Hematopoietic multipotent progenitor cell treated with erythropoietin and hydrocortisone succinate and interleukin-3 and kit ligand, for 15 days (in vitro differentiated cells): ENCODE data around the gene PAFAH2.

Source experiments
- DNase-seq: peaks from one replicate; pipeline ENCODE4 v3.0.0-alpha.2; 2015; ENCODE audit warnings: low spot score

Gene PAFAH2

DNA sequence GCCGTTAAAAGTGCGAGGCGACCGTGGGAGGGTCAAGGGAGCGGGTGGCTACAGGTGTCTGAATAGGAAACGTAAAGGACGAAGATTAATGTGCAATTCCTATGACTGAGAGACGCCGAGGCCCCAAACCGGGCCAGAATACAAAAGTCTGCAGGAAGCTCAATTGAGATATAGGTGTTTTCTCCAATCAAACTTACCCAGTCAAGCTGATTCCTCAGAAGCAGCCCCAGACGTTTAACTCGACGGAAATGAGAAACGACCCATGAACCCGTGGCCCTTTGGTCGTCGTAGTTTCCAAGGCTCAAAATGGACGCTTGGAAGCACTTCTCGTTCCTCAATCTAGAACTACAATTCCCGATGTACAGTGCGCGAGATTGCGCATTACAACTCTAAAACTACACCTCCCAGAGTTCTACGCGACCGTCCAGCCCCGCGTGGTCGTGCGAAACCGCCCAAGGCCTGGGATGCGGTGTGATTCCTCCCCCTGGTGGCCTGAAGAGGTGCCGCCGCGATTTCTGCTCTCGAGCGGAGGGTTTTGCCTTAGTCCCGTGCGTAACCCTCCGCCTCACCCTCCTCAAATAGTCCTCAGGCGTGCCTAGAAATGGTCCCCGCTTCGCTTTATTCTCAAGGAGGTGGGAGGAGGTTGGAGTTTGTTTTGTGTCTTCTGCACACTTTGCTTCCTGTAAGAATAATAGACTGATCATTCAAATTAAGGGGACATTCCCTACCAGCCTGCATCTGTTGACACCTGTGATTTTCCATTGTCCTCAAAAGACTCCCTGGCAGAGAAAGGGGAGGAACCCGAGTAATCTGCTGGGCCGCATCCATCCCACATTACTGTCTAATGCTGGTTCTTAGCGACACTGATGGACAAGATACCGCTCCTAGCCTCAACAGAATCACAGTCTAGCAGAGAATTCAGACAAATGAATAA lies at the start of gene PAFAH2:
Gene PAFAH2 (minus strand): TSS at position 236 of the 934 bp plus-strand sequence. CDS start 7,247 bp downstream, outside the sequence.
- peak; percentile 100 for DNase-seq

DNA sequence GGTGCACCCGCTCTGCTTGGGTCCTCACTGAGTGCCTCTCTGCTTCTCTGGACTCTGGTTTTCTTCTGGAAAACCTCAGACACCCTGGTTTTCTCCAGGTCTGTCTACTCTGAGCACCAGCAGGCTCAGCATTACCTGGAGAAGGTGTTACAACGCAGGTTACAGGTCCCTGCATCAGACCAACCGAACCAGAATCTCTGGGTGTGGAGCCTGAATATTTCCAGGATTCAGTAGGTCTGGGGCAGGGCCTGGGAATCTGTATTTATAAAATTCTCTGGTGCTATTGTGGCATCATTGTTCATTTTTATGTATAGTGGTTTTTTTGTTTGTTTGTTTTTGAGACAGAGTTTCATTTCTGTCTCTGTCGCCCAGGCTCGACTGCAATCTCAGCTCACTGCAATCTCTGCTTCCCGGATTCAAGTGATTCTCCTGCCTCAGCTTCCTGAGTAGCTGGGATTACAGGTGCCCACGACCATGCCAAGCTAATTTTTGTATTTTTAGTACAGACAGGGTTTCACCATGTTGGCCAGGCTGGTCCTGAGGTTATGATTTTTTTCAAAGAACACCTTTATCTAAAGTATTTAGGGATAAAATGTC lies 49.5 kb upstream of the PAFAH2 start:
- DNase-seq = no peak

GRCh38 chr1:26046246-26047095 lies 48.6 kb upstream of the PAFAH2 start:
- DNase-seq = no peak

DNA sequence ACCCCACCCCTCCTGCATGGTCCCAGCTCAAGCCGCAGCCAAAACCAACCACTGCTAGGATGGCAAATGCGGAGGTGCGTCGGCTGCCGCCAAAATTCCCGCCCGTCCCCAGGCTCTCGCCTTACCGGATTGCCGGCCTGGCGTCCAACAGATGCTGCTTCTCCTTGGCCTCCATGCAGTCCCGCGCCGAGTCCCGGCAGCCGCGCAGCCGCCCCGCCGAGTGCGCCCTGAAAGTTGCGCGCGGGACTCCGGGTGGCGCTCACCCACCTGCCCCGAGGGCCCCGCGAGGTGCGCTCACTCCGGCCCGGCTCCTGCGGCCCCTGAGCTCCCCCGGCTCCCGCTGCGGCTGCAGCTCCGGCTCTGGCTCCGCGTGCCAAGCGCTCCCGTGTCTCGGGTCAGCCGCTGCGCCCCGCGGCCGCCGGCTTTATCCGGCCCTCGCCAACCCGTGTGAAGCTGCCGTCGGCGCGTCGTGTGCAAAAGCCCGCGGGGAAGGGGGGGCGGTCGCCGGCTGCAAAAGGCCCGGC lies 47.9 kb upstream of the PAFAH2 start, which contains the start of gene SLC30A2:
Gene SLC30A2 (minus strand): TSS at position 397 of the 524 bp plus-strand sequence. CDS start 222 bp downstream, at position 175.
- no peak for DNase-seq

- no peak for DNase-seq
These were observed 47.3 kb upstream of the PAFAH2 start for GRCh38 chr1:26044971-26045721.

DNA sequence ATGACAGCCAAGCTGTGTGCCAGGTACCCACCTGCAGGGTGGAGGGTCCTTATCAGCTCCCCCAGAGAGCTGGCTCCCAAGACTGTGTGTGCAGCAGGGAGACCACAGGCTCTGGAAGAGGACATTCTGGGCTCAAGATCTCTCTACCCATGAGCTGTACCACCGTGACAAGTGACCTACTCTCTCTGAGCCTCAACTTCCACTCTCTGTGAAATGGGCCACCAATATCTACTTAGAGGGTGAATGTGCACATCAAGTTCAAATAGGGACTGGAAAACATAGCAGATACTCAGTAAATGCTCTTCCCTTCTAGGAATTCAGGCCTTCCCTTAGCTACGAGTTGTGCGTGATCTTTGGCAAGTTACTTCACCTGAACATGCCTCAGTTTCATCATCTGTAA lies 46.6 kb upstream of the PAFAH2 start:
- no peak for DNase-seq

DNA sequence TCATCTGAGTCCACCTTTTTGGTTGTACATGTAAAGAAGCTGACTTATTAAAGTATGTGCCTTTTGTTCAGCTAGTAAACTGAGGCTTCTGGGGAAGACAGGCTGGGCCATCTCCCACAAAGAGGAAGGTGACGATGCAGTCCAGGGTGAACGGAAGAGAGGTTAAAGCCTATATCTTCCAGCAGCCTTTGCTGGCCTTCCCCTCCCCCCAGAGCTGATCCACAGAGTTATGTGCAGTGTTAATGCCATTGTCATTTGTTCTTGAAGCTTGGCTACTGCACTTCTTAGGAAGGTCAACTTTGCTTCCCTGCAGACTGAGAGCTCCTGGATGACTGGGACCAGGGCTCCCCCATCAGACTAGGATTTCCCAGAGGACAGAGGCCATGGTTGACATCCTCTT lies 45.9 kb upstream of the PAFAH2 start:
- no peak for DNase-seq

DNA sequence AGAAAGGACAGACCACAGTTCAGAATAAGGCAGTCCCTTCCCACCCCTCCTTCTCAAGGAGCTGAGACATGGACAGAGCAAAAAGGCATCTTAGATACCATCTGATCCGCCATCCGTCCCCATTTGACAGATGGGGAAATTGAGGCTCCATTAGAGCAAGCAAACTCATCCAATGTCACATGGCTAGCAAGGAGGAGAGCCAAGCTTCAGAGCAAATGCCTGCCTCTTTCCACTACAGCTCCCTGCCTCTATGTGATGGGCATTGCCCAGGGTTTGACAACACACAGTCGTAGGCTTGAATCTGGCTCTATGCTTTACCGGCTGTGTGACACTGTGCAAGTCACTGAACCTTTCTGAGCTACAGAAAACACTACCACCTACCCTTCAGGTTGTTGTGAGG lies 44.1 kb upstream of the PAFAH2 start:
- no peak for DNase-seq

- no peak for DNase-seq
These were observed 43.5 kb upstream of the PAFAH2 start for GRCh38 chr1:26041401-26041800.

GRCh38 chr1:26038904-26039303 lies 41.0 kb upstream of the PAFAH2 start:
- DNase-seq = no peak

GRCh38 chr1:26038477-26038876 lies 40.6 kb upstream of the PAFAH2 start:
- DNase-seq = no peak

GRCh38 chr1:26037904-26038303 lies 40.0 kb upstream of the PAFAH2 start:
- no peak for DNase-seq

GRCh38 chr1:26036756-26037281 lies 39.0 kb upstream of the PAFAH2 start:
- no peak for DNase-seq

GRCh38 chr1:26035959-26036755 lies 38.3 kb upstream of the PAFAH2 start:
- peak; percentile 78 for DNase-seq

DNA sequence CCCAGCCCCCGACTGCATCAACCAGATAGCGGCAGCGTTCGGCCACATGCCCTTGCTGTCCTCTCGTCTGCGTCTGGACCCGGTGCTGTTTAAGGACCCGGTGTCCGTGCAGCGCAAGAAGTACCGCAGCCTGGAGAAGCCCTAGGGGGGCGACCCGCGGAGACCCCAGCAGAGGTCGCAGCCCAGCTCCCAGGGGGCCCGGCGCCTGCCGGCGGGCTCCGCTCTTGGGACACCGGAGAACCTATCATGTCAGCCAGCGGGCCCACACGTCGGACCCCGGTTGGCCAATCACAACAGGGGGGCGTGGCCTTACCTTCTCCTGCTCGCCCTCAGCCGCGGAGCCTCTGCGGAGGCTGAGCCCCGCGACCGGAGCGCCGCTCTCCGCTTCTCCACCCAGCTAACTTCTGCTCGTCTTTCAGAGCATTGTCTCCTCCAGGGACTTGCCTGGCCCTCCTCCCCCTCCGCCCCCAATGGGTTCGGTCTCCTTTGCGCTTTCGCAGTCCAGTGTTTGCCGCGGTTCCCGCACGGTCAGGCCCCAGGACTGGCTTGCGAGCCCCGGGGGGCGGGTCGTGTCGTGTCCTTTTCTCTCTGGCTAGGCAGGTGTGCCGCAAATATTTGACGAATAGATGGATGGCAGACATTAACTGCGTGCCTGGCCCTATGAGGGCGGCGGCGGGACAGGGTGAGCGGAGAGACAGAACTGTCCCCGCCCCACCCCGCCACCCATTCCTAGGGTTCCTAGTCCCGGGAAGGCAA lies 37.5 kb upstream of the PAFAH2 start:
- DNase-seq = peak; percentile 93

DNA sequence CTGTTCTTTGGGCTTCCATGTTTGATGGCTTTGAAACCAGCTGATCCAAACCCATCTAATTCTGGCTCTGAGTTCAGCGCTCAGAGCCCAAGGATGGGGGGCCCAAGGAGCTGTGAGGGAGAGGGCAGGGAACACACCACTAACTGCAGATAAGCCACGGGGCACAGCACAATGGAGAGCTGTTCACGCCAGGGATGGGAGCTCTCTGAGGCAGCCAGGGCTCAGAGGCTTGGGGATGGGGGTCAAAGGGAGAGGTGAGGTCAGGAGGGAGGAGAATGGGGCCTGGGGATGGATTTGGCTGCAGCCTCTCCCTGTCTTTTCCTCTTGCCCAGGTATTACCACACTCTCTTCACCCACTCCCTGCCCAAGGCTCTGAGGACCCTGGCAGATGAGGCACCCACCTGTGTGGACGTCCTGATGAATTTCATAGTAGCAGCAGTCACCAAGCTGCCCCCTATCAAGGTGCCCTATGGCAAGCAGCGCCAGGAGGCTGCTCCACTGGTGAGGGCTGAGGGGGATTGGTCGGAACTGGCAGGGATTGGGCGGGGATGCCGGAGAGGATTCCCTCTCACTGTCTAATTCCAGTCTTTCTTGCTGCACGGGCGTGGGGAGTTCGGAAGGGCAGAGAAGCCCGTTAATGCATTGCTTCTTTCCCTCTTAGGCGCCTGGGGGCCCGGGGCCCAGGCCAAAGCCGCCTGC lies 36.8 kb upstream of the PAFAH2 start:
- DNase-seq = no peak

DNA sequence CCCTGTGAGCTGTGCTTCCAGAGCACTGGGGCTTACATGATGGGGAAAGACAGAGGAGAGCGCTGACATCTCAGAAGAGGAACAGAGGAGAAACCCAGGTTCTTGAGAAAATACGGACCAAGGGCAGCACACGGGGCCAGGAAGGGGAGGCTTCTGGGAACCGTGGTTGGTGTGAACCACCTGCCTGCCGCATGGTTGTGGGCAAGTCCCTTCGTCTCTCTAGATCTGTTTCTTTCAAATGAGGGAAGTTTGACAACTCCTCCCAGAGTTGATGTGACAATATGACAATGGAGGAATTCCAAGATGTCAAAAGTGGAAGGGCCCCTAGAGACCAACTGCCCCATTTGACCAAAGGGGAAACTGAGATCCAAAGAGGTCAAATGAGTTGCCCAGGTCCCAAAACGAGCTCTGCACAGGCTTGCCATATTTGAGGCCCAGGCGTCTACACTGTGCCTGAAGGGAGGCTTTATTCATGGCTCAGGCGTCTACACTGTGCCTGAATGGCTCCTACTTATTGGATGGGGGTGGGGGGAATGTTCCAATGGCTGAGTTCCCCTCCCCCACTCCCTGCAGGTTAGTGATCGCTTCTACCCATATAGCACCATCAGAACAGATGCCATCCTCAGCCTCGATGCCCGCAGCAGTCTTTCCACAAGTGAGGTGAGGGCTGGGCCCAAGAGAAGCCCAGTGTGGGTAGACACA lies 34.9 kb upstream of the PAFAH2 start:
- no peak for DNase-seq

- DNase-seq = no peak
These were observed 33.9 kb upstream of the PAFAH2 start for GRCh38 chr1:26031611-26032220.
